ENCODE measurements around the gene IGFBPL1. TPM values are rescaled to one million over a fixed set of nuclear protein-coding genes. Genes with fewer than 3 reads are reported as not detected.

Gene IGFBPL1
- polyA plus RNA-seq, 2 of the 4 experiments (the other 2 are of a cell fraction) = 2.5 to 2.7 TPM

DNA sequence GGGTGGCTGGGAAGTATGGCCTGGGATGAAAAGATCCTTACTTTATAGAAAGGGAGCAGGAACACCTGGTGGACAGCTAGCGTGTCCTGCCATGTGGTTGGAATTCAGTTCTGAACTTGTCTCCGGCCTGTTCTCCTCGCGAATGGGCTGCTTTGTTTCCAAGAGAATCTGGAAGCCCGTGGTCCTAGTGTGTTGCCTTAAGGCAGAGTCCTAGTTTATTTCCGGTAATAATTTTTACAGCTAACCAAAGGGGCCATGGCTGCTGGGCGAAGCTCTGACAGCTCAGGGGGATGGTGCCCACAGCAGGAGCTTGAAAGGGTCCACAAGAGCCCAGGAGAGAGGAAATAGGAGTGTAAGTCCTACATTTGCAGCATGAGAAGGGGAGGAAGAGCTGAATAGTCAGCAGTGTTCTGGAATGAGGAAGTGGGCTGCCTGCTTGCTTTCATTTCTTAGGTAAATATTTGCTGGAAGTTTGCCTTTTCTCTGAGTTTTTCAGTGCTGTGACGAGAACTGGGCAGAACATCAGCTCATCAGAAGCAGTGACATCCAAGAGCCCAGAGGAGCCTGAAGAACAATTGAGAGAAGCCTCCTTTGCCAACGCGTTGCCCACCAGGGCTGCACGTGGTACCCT, 13.1 kb upstream of the IGFBPL1 start:
- ChIA-PET POLR2A (interaction anchor here (1.2 kb wide), 1 partner anchor 183 kb away, joined by 4 read pairs; the partner anchor contains the start of gene ANKRD18A), CTCF (interaction anchor here (0.8 to 1.3 kb wide), 4 partner anchors 9 to 184 kb away, joined by 3 to 5 read pairs (median 4); partner anchors contain the start of gene ANKRD18A)
- ATAC-seq = peak; percentile 80 to 85
- peak overlapping the region; percentile 80 to 86 for H3K27ac ChIP-seq
- peak overlapping the region; percentile 14; the same call in 1 of the 3 replicates for H3K4me3 ChIP-seq
- peaks cover 25% of the 10 kb centered on the region for H3K4me1 ChIP-seq
- H3K9me3 ChIP-seq = peaks cover 8% of the 10 kb centered on the region; the same call in 2 of the 3 replicates
- FAIRE-seq = no peak
- H3K4me2 ChIP-seq = peak overlapping the region; percentile 79
- WGBS (ENCODE audit: missing lambda C conversion rate) = 47% methylated on average over 11 of the region's 11 CpGs
- TF ChIP-seq KDM5A (IDR thresholded peaks at IDR 0.05) = no peak
- TF ChIP-seq, protein P1, sequence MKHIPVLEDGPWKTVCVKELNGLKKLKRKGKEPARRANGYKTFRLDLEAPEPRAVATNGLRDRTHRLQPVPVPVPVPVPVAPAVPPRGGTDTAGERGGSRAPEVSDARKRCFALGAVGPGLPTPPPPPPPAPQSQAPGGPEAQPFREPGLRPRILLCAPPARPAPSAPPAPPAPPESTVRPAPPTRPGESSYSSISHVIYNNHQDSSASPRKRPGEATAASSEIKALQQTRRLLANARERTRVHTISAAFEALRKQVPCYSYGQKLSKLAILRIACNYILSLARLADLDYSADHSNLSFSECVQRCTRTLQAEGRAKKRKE (CRISPR knock-in tag; IDR thresholded peaks at IDR 0.05; ENCODE audit: low read depth) = no peak
- TF ChIP-seq RAD21 (conservative IDR thresholded peaks at IDR 0.05 in 1 of 2, IDR thresholded peaks at IDR 0.05 in 1 of 2) = 0 out of 5 replicates have a peak, but pooled peaks of 1 of the 2 experiments have one; percentile 1
- peak; percentile 15 for TF ChIP-seq MAFK (IDR thresholded peaks at IDR 0.05; ENCODE audit: partially characterized antibody)
- TF ChIP-seq, protein P2, sequence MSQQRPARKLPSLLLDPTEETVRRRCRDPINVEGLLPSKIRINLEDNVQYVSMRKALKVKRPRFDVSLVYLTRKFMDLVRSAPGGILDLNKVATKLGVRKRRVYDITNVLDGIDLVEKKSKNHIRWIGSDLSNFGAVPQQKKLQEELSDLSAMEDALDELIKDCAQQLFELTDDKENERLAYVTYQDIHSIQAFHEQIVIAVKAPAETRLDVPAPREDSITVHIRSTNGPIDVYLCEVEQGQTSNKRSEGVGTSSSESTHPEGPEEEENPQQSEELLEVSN (IDR thresholded peaks at IDR 0.05; ENCODE audit: borderline replicate concordance, low read depth) = 0 out of 2 replicates have a peak, but pooled peaks have one; percentile 40
- TF ChIP-seq, protein P3, sequence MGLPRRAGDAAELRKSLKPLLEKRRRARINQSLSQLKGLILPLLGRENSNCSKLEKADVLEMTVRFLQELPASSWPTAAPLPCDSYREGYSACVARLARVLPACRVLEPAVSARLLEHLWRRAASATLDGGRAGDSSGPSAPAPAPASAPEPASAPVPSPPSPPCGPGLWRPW (IDR thresholded peaks at IDR 0.05) = no peak
- no peak for TF ChIP-seq PHF8 (IDR thresholded peaks at IDR 0.05; ENCODE audit: borderline replicate concordance, low read depth)
- peak; percentile 64 to 79 for DNase-seq (ENCODE audit: low read depth in 1 of 2, low spot score in 1 of 2)

DNA sequence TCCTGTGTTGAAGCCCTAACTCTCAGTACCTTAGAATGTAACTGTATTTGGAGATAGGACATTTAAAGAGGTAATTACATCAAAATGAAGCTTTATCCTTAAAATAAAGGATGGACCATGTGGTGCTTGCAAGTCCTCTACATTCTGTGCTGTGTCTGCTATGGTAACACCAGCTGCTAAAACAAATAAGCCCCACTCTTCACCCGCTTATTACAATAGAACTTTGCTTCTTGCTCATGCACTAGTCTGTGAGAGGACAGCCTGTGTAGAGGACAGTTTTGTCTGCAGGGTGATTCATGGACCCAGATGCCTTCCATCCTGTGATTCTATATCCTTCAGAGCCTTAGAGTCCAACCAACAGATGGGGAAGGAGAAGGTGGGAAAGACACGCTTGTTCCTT, 12.5 kb upstream of the IGFBPL1 start:
- peak; percentile 63 for FAIRE-seq
- 97% methylated on average over 2 of the region's 2 CpGs for WGBS (ENCODE audit: missing lambda C conversion rate)
- CTCF ChIA-PET = interaction anchor here (0.8 to 1.3 kb wide), 2 partner anchors 8 to 19 kb away, joined by 4 to 5 read pairs; no protein-coding TSS in a partner anchor

More for the DNA sequence above, 12.5 kb upstream of the IGFBPL1 start:
- peak overlapping the region; percentile 79 for H3K4me2 ChIP-seq
- ATAC-seq (no peak), DNase-seq (ENCODE audit: low read depth in 1 of 2, low spot score in 1 of 2) (no peak)
- POLR2A ChIA-PET = interaction anchor here (1.2 kb wide), 1 partner anchor 183 kb away, joined by 4 read pairs; the partner anchor contains the start of gene ANKRD18A
- H3K9me3 ChIP-seq = peaks cover 8% of the 10 kb centered on the region; the same call in 2 of the 3 replicates
- H3K4me3 ChIP-seq = no peak overlapping the region
- H3K4me1 ChIP-seq = peaks cover 23% of the 10 kb centered on the region
- TF ChIP-seq, protein P4, sequence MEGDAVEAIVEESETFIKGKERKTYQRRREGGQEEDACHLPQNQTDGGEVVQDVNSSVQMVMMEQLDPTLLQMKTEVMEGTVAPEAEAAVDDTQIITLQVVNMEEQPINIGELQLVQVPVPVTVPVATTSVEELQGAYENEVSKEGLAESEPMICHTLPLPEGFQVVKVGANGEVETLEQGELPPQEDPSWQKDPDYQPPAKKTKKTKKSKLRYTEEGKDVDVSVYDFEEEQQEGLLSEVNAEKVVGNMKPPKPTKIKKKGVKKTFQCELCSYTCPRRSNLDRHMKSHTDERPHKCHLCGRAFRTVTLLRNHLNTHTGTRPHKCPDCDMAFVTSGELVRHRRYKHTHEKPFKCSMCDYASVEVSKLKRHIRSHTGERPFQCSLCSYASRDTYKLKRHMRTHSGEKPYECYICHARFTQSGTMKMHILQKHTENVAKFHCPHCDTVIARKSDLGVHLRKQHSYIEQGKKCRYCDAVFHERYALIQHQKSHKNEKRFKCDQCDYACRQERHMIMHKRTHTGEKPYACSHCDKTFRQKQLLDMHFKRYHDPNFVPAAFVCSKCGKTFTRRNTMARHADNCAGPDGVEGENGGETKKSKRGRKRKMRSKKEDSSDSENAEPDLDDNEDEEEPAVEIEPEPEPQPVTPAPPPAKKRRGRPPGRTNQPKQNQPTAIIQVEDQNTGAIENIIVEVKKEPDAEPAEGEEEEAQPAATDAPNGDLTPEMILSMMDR (IDR thresholded peaks at IDR 0.05) = no peak
- TF ChIP-seq MAFK (IDR thresholded peaks at IDR 0.05; ENCODE audit: partially characterized antibody) (no peak), NPAS2 (CRISPR knock-in tag; IDR thresholded peaks at IDR 0.05; ENCODE audit: borderline replicate concordance) (no peak), EP300 (IDR thresholded peaks at IDR 0.05) (no peak), SREBF2 (IDR thresholded peaks at IDR 0.05) (no peak), RFX5 (IDR thresholded peaks at IDR 0.05) (no peak), RAD21 (conservative IDR thresholded peaks at IDR 0.05 in 1 of 2, IDR thresholded peaks at IDR 0.05 in 1 of 2) (no peak), KDM1A (IDR thresholded peaks at IDR 0.05; ENCODE audit: low read depth) (no peak), CEBPB (IDR thresholded peaks at IDR 0.05) (no peak), CBX8 (IDR thresholded peaks at IDR 0.05) (no peak), RNF2 (IDR thresholded peaks at IDR 0.05; ENCODE audit: borderline replicate concordance, low read depth) (no peak), ESRRA (IDR thresholded peaks at IDR 0.05; ENCODE audit: borderline replicate concordance, low read length) (no peak), HOXA7 (CRISPR knock-in tag; IDR thresholded peaks at IDR 0.05) (no peak), ZNF302 (CRISPR knock-in tag; IDR thresholded peaks at IDR 0.05) (no peak)
- TF ChIP-seq, protein P5, sequence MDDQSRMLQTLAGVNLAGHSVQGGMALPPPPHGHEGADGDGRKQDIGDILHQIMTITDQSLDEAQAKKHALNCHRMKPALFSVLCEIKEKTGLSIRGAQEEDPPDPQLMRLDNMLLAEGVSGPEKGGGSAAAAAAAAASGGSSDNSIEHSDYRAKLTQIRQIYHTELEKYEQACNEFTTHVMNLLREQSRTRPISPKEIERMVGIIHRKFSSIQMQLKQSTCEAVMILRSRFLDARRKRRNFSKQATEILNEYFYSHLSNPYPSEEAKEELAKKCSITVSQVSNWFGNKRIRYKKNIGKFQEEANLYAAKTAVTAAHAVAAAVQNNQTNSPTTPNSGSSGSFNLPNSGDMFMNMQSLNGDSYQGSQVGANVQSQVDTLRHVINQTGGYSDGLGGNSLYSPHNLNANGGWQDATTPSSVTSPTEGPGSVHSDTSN (IDR thresholded peaks at IDR 0.05) = no peak
- TF ChIP-seq, protein P2 (IDR thresholded peaks at IDR 0.05; ENCODE audit: borderline replicate concordance, low read depth) = no peak
- peak overlapping the region; percentile 80 to 86 for H3K27ac ChIP-seq
